WTC11 (cell line): ENCODE data around the gene CCDC167. TPM values are rescaled to one million over a fixed set of nuclear protein-coding genes. Genes with fewer than 3 reads are reported as not detected.

Experiments used
- ATAC-seq: fragments of 200-7000 bp; cut with Tn5 transposase; 2 replicates; pipeline ENCODE4 v1.10.0; 2021; ENCODE audit warnings: mild to moderate bottlenecking, moderate library complexity
- CTCF ChIA-PET: fragments of 300-600 bp; sonication (Branson Sonifier 250); formaldehyde crosslinking; loops from one replicate; lab custom pipeline; 2021; ENCODE audit warnings: antibody characterized with exemption; lab: Charles Lee
- POLR2A ChIA-PET: fragments of 350-600 bp; sonication (Branson Sonifier 250); formaldehyde crosslinking; loops from one replicate; lab custom pipeline; 2021; ENCODE audit warnings: antibody characterized with exemption; lab: Charles Lee
- DNase-seq: peaks from one replicate; pipeline ENCODE4 v3.0.0; 2021; ENCODE audit warnings: low spot score
- H3K27ac Mint-ChIP-seq: 2 replicates; pipeline ENCODE4 v1.8.0; 2021; ENCODE audit warnings: mixed read lengths
- H3K27me3 Mint-ChIP-seq: 2 replicates; pipeline ENCODE4 v1.8.0; 2021; ENCODE audit warnings: low read depth, mild to moderate bottlenecking, moderate library complexity, mixed read lengths
- H3K36me3 Mint-ChIP-seq: 2 replicates; pipeline ENCODE4 v1.8.0; 2021; ENCODE audit warnings: mixed read lengths
- H3K4me1 Mint-ChIP-seq: 2 replicates; pipeline ENCODE4 v1.8.0; 2022; ENCODE audit warnings: mixed read lengths
- H3K4me3 Mint-ChIP-seq: 2 replicates; pipeline ENCODE4 v1.8.0; 2021; ENCODE audit warnings: mild to moderate bottlenecking, moderate library complexity, mixed read lengths
- H3K9me3 Mint-ChIP-seq: 2 replicates; pipeline ENCODE4 v1.8.0; 2021; ENCODE audit warnings: mixed read lengths
- E2F1 ChIP-seq: sonication (generic); formaldehyde crosslinking; IDR thresholded peaks from 2 replicates; pipeline ENCODE4 v1.8.0; 2022; ENCODE audit warnings: mild to moderate bottlenecking, missing genetic modification reagents
- E2F5 ChIP-seq: sonication (generic); formaldehyde crosslinking; IDR thresholded peaks from 2 replicates; pipeline ENCODE4 v1.8.1; 2022; ENCODE audit warnings: mild to moderate bottlenecking, moderate library complexity, missing genetic modification reagents
- EMX1 ChIP-seq: fragments of 250-450 bp; sonication (Bioruptor Pico); IDR thresholded peaks from 2 replicates; pipeline ENCODE4 v1.8.0; 2021; ENCODE audit warnings: mild to moderate bottlenecking
- FOXP1 ChIP-seq: sonication (generic); formaldehyde crosslinking; IDR thresholded peaks from 2 replicates; pipeline ENCODE4 v1.8.0; 2022; ENCODE audit warnings: missing genetic modification reagents, mild to moderate bottlenecking, moderate library complexity, borderline replicate concordance
- GTF2I ChIP-seq: fragments of 250-450 bp; sonication (Bioruptor Pico); conservative IDR thresholded peaks from 2 replicates; pipeline ENCODE4 v1.4.0; 2021; ENCODE audit warnings: mild to moderate bottlenecking
- HMGA2 ChIP-seq: fragments of 250-450 bp; sonication (Bioruptor Pico); IDR thresholded peaks from 2 replicates; pipeline ENCODE4 v1.4.0; 2021; ENCODE audit warnings: mild to moderate bottlenecking, moderate library complexity
- HMGXB4 ChIP-seq: sonication (generic); formaldehyde crosslinking; IDR thresholded peaks from 2 replicates; pipeline ENCODE4 v1.8.1; 2023; ENCODE audit warnings: mild to moderate bottlenecking, moderate library complexity, missing genetic modification reagents
- IRF2 ChIP-seq: sonication (generic); formaldehyde crosslinking; IDR thresholded peaks from 2 replicates; pipeline ENCODE4 v1.8.0; 2022; ENCODE audit warnings: low read depth, missing genetic modification reagents, borderline replicate concordance
- PRRX2 ChIP-seq: fragments of 250-450 bp; sonication (Bioruptor Pico); IDR thresholded peaks from 2 replicates; pipeline ENCODE4 v1.8.0; 2021; ENCODE audit warnings: mild to moderate bottlenecking
- RELA ChIP-seq: sonication (generic); formaldehyde crosslinking; IDR thresholded peaks from 2 replicates; pipeline ENCODE4 v1.8.1; 2022; ENCODE audit warnings: missing genetic modification reagents, mild to moderate bottlenecking, borderline replicate concordance
- SMAD3 ChIP-seq: sonication (generic); formaldehyde crosslinking; IDR thresholded peaks from 2 replicates; pipeline ENCODE4 v1.8.0; 2022; ENCODE audit warnings: missing genetic modification reagents, mild to moderate bottlenecking, borderline replicate concordance
- TEAD1 ChIP-seq: sonication (generic); formaldehyde crosslinking; IDR thresholded peaks from 2 replicates; pipeline ENCODE4 v1.8.0; 2022; ENCODE audit warnings: mild to moderate bottlenecking, missing genetic modification reagents
- TEAD4 ChIP-seq: sonication (generic); formaldehyde crosslinking; IDR thresholded peaks from 2 replicates; pipeline ENCODE4 v1.8.0; 2022; ENCODE audit warnings: mild to moderate bottlenecking, missing genetic modification reagents
- TP53 ChIP-seq: sonication (generic); formaldehyde crosslinking; IDR thresholded peaks from 2 replicates; pipeline ENCODE4 v1.8.1; 2023; ENCODE audit warnings: mild to moderate bottlenecking, missing genetic modification reagents
- USF1 ChIP-seq: sonication (generic); formaldehyde crosslinking; IDR thresholded peaks from 2 replicates; pipeline ENCODE4 v1.8.0; 2022; ENCODE audit warnings: mild to moderate bottlenecking, missing genetic modification reagents
- total RNA-seq: library from RNA; stranded (reverse); gene quantifications from 3 replicates; pipeline ENCODE4 v1.2.3, GENCODE V29; 2021
- TF ChIP-seq, protein P1 (sequence below): fragments of 200-600 bp; IDR thresholded peaks from 2 replicates; pipeline ENCODE4 v1.8.0; 2022; ENCODE audit warnings: antibody characterized with exemption
- TF ChIP-seq, protein P2 (sequence below): sonication (generic); formaldehyde crosslinking; IDR thresholded peaks from 2 replicates; pipeline ENCODE4 v1.8.1; 2023; ENCODE audit warnings: mild to moderate bottlenecking, missing genetic modification reagents, borderline replicate concordance

CCDC167 gene
- total RNA-seq, 1 experiment from 2014 or later, result 19.1 TPM

GRCh38 chr6:37513576-37513975, 13.9 kb upstream of the CCDC167 start:
- DNase-seq (no peak), ATAC-seq (no peak)
- H3K4me3 Mint-ChIP-seq, result peak overlapping the region; percentile 53
- H3K4me1 Mint-ChIP-seq, result peaks cover 73% of the 10 kb centered on the region
- 0 out of 2 replicates have a peak, but pooled peaks cover 2% of the 10 kb centered on the region for H3K36me3 Mint-ChIP-seq
- no peak overlapping the region for H3K27ac Mint-ChIP-seq
- ChIA-PET CTCF (interaction anchor here (1.0 to 3.4 kb wide), 2 partner anchors 52 to 305 kb away, joined by 3 to 23 read pairs; no protein-coding TSS in a partner anchor), POLR2A (no interaction called here)
- H3K9me3 Mint-ChIP-seq, result peaks cover 7% of the 10 kb centered on the region
- TF ChIP-seq SMAD3 (CRISPR knock-in tag), result no peak
- H3K27me3 Mint-ChIP-seq, result peaks cover 52% of the 10 kb centered on the region

DNA sequence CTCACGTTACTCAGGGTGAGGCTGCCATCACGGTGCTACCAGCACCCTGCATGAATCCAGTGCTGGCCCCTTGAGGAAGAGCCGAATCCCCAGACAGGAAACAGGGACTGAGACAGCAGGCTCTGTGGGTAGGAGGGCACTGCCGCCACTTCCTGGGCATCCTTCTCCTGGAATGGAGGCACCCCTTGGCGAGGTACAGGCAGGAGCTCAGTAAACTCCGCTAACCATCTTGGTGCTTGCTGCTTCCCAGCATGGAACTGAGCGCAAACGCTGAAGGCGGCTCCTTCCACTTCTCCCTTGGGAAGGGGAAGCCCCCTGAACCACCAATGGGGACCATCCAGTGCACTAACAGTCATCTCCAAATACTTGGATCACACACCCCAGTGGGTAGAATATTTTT, 13.5 kb upstream of the CCDC167 start:
- CTCF ChIA-PET, result interaction anchor here (1.0 to 3.4 kb wide), 5 partner anchors 23 to 306 kb away, joined by 3 to 23 read pairs (median 8); no protein-coding TSS in a partner anchor
- H3K36me3 Mint-ChIP-seq, result 0 out of 2 replicates have a peak, but pooled peaks cover 2% of the 10 kb centered on the region
- peak overlapping the region; percentile 53 for H3K4me3 Mint-ChIP-seq
- DNase-seq (no peak), ATAC-seq (no peak)
- H3K27ac Mint-ChIP-seq, result no peak overlapping the region
- peaks cover 7% of the 10 kb centered on the region for H3K9me3 Mint-ChIP-seq
- POLR2A ChIA-PET, result interaction anchor here (0.9 to 1.3 kb wide), 4 partner anchors 13 to 187 kb away, joined by 3 to 4 read pairs (median 4); partner anchors contain the start of gene CCDC167
- no peak for TF ChIP-seq IRF2 (CRISPR knock-in tag)
- TF ChIP-seq TEAD4, result no peak
- TF ChIP-seq GTF2I (CRISPR knock-in tag), result no peak
- no peak for TF ChIP-seq HMGA2 (CRISPR knock-in tag)
- no peak for TF ChIP-seq PRRX2 (CRISPR knock-in tag)
- TF ChIP-seq EMX1 (CRISPR knock-in tag), result no peak
- TF ChIP-seq, protein P1, sequence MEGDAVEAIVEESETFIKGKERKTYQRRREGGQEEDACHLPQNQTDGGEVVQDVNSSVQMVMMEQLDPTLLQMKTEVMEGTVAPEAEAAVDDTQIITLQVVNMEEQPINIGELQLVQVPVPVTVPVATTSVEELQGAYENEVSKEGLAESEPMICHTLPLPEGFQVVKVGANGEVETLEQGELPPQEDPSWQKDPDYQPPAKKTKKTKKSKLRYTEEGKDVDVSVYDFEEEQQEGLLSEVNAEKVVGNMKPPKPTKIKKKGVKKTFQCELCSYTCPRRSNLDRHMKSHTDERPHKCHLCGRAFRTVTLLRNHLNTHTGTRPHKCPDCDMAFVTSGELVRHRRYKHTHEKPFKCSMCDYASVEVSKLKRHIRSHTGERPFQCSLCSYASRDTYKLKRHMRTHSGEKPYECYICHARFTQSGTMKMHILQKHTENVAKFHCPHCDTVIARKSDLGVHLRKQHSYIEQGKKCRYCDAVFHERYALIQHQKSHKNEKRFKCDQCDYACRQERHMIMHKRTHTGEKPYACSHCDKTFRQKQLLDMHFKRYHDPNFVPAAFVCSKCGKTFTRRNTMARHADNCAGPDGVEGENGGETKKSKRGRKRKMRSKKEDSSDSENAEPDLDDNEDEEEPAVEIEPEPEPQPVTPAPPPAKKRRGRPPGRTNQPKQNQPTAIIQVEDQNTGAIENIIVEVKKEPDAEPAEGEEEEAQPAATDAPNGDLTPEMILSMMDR, result no peak
- TF ChIP-seq TP53 (CRISPR knock-in tag), result no peak
- peaks cover 52% of the 10 kb centered on the region for H3K27me3 Mint-ChIP-seq
- peaks cover 76% of the 10 kb centered on the region for H3K4me1 Mint-ChIP-seq

- DNase-seq, result peak; percentile 40
- no peak overlapping the region for H3K27ac Mint-ChIP-seq
- H3K27me3 Mint-ChIP-seq, result peaks cover 52% of the 10 kb centered on the region
- H3K4me3 Mint-ChIP-seq, result peak overlapping the region; percentile 53
- 0 out of 2 replicates have a peak, but pooled peaks cover 2% of the 10 kb centered on the region for H3K36me3 Mint-ChIP-seq
- TF ChIP-seq RELA (CRISPR knock-in tag) (no peak), FOXP1 (CRISPR knock-in tag) (peak; percentile 60; the same call in 1 of the 2 replicates), TEAD4 (peak; percentile 78; the same call in 1 of the 2 replicates), TEAD1 (peak; percentile 90; the same call in 1 of the 2 replicates), USF1 (no peak)
- TF ChIP-seq, all 79 proteins: peak for 3
- ChIA-PET CTCF (interaction anchor here (0.9 to 3.4 kb wide), 11 partner anchors 12 to 187 kb away, joined by 3 to 23 read pairs (median 4); no protein-coding TSS in a partner anchor), POLR2A (interaction anchor here (0.7 to 1.3 kb wide), 5 partner anchors 13 to 188 kb away, joined by 3 to 4 read pairs (median 4); partner anchors contain the start of gene CCDC167)
- Mint-ChIP-seq H3K4me1 (peaks cover 79% of the 10 kb centered on the region), H3K9me3 (peaks cover 7% of the 10 kb centered on the region)
- peak; percentile 35 for ATAC-seq
Observed at GRCh38 chr6:37512400-37513011, 12.8 kb upstream of the CCDC167 start.

GRCh38 chr6:37511910-37512399, 12.3 kb upstream of the CCDC167 start:
- peaks cover 78% of the 10 kb centered on the region for H3K4me1 Mint-ChIP-seq
- peaks cover 52% of the 10 kb centered on the region for H3K27me3 Mint-ChIP-seq
- ChIA-PET POLR2A (interaction anchor here (1.3 kb wide), 1 partner anchor 12 kb away, joined by 4 read pairs; the partner anchor contains the start of gene CCDC167), CTCF (interaction anchor here (0.9 to 3.4 kb wide), 11 partner anchors 12 to 186 kb away, joined by 3 to 23 read pairs (median 4); no protein-coding TSS in a partner anchor)
- peak overlapping the region; percentile 53 for H3K4me3 Mint-ChIP-seq
- H3K9me3 Mint-ChIP-seq, result peaks cover 7% of the 10 kb centered on the region
- no peak for DNase-seq
- 0 out of 2 replicates have a peak, but pooled peaks cover 2% of the 10 kb centered on the region for H3K36me3 Mint-ChIP-seq
- ATAC-seq, result peak; percentile 24
- no peak overlapping the region for H3K27ac Mint-ChIP-seq
- TF ChIP-seq E2F1 (CRISPR knock-in tag) (no peak), HMGXB4 (CRISPR knock-in tag) (no peak), E2F5 (no peak)
- TF ChIP-seq, protein P2, sequence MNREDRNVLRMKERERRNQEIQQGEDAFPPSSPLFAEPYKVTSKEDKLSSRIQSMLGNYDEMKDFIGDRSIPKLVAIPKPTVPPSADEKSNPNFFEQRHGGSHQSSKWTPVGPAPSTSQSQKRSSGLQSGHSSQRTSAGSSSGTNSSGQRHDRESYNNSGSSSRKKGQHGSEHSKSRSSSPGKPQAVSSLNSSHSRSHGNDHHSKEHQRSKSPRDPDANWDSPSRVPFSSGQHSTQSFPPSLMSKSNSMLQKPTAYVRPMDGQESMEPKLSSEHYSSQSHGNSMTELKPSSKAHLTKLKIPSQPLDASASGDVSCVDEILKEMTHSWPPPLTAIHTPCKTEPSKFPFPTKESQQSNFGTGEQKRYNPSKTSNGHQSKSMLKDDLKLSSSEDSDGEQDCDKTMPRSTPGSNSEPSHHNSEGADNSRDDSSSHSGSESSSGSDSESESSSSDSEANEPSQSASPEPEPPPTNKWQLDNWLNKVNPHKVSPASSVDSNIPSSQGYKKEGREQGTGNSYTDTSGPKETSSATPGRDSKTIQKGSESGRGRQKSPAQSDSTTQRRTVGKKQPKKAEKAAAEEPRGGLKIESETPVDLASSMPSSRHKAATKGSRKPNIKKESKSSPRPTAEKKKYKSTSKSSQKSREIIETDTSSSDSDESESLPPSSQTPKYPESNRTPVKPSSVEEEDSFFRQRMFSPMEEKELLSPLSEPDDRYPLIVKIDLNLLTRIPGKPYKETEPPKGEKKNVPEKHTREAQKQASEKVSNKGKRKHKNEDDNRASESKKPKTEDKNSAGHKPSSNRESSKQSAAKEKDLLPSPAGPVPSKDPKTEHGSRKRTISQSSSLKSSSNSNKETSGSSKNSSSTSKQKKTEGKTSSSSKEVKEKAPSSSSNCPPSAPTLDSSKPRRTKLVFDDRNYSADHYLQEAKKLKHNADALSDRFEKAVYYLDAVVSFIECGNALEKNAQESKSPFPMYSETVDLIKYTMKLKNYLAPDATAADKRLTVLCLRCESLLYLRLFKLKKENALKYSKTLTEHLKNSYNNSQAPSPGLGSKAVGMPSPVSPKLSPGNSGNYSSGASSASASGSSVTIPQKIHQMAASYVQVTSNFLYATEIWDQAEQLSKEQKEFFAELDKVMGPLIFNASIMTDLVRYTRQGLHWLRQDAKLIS (CRISPR knock-in tag), result no peak
